ENCODE results near the gene GGT5.
"Not testable (repeated sequence)": the region's sequence is repeated elsewhere in the genome, so short reads cannot be mapped to it uniquely, and the experiment has no call there.

The GGT5 gene

DNA sequence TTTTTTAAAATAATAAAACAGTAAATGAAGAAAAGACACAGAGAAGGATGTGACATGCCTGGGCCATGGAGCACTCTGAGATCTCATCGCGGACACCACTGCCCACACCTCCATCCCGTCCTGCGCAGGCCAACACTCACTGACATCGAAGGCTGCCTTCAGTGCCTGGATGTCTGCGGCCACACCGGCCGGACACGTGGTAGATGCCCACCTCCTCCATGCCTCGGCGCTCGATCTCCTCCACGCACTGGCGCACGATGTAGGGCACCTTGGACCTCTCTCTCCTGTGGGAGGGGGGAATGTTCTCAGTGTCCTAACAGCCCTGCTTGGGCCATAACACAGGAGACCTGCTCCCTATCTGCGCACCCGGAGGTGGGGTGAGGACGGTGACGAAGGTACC is 18.6 kb upstream of the GGT5 start:
- not testable (repeated sequence) for H3K27me3 ChIP-seq (ENCODE audit: control insufficient read depth in 1 of 2, insufficient read depth in 1 of 2, low read length in 2 of 2); DNase-seq; H3K4me1 ChIP-seq (ENCODE audit: control insufficient read depth, insufficient read depth, low read depth, low read length); H3K4me3 ChIP-seq (ENCODE audit: insufficient read depth in 1 of 2, low read depth in 1 of 2, low read length in 2 of 2); H2BK5ac ChIP-seq (ENCODE audit: low read depth, low read length, poor library complexity, severe bottlenecking); H2AFZ ChIP-seq (ENCODE audit: low read depth, low read length); H3K4me2 ChIP-seq (ENCODE audit: low read length, poor library complexity, severe bottlenecking); H3K23ac ChIP-seq (ENCODE audit: low read length in 2 of 2); H2AK5ac ChIP-seq (ENCODE audit: low read length, severe bottlenecking); H3K36me3 ChIP-seq (ENCODE audit: control insufficient read depth in 1 of 2, insufficient read depth in 2 of 2, low read depth in 1 of 2, low read length in 2 of 2); H3K27ac ChIP-seq (ENCODE audit: low read length, poor library complexity, severe bottlenecking); H3K79me1 ChIP-seq (replicated peaks; ENCODE audit: low read length, poor library complexity, severe bottlenecking); H3K9ac ChIP-seq (ENCODE audit: low read length); H2BK15ac ChIP-seq (ENCODE audit: low read depth, poor library complexity, severe bottlenecking); H3K9me3 ChIP-seq (ENCODE audit: control insufficient read depth, low read length)
- H4K91ac ChIP-seq (ENCODE audit: low read length) = peak overlapping the region; percentile 99
- H2BK12ac ChIP-seq (ENCODE audit: low read length in 2 of 2) = peak overlapping the region; percentile 81 to 95
- peak overlapping the region in 1 of 2 experiments; percentile 5 for H3K14ac ChIP-seq (ENCODE audit: low read length in 2 of 2)
- WGBS = 99% methylated on average over 10 of the region's 19 CpGs
- H3K4ac ChIP-seq (ENCODE audit: low read depth in 1 of 2, low read length in 2 of 2) = peak overlapping the region; percentile 12 to 51
- H3K18ac ChIP-seq (ENCODE audit: low read depth in 1 of 2, low read length in 2 of 2) = peak overlapping the region; percentile 59 to 91
- H2BK120ac ChIP-seq (ENCODE audit: low read depth, low read length) = peak overlapping the region; percentile 79
- H4K8ac ChIP-seq (ENCODE audit: low read length) = peak overlapping the region; percentile 88

- H2AFZ ChIP-seq (ENCODE audit: low read depth, low read length); H3K9ac ChIP-seq (ENCODE audit: low read length); H3K4me2 ChIP-seq (ENCODE audit: low read length, poor library complexity, severe bottlenecking); H3K4me3 ChIP-seq (ENCODE audit: insufficient read depth in 1 of 2, low read depth in 1 of 2, low read length in 2 of 2); H3K79me1 ChIP-seq (replicated peaks; ENCODE audit: low read length, poor library complexity, severe bottlenecking); H3K4me1 ChIP-seq (ENCODE audit: control insufficient read depth, insufficient read depth, low read depth, low read length); H3K27me3 ChIP-seq (ENCODE audit: control insufficient read depth in 1 of 2, insufficient read depth in 1 of 2, low read length in 2 of 2); H2BK120ac ChIP-seq (ENCODE audit: low read depth, low read length); H3K9me3 ChIP-seq (ENCODE audit: control insufficient read depth, low read length); H3K23ac ChIP-seq (ENCODE audit: low read length in 2 of 2); H2AK5ac ChIP-seq (ENCODE audit: low read length, severe bottlenecking); H2BK5ac ChIP-seq (ENCODE audit: low read depth, low read length, poor library complexity, severe bottlenecking); H3K36me3 ChIP-seq (ENCODE audit: control insufficient read depth in 1 of 2, insufficient read depth in 2 of 2, low read depth in 1 of 2, low read length in 2 of 2); H2BK15ac ChIP-seq (ENCODE audit: low read depth, poor library complexity, severe bottlenecking); DNase-seq; H3K27ac ChIP-seq (ENCODE audit: low read length, poor library complexity, severe bottlenecking): not testable (repeated sequence)
- Histone ChIP-seq H4K8ac (ENCODE audit: low read length) (peak overlapping the region; percentile 23), H2BK12ac (ENCODE audit: low read length in 2 of 2) (peak overlapping the region; percentile 34 to 98), H4K91ac (ENCODE audit: low read length) (peak overlapping the region; percentile 96), H3K4ac (ENCODE audit: low read depth in 1 of 2, low read length in 2 of 2) (peak overlapping the region; percentile 5 to 82), H3K18ac (ENCODE audit: low read depth in 1 of 2, low read length in 2 of 2) (peak overlapping the region; percentile 75 to 89), H3K14ac (ENCODE audit: low read length in 2 of 2) (peak overlapping the region in 1 of 2 experiments; percentile 30)
- 89% methylated on average over 17 of the region's 18 CpGs for WGBS
These were observed 17.4 kb upstream of the GGT5 start for GRCh38 chr22:24262185-24262749.

DNA sequence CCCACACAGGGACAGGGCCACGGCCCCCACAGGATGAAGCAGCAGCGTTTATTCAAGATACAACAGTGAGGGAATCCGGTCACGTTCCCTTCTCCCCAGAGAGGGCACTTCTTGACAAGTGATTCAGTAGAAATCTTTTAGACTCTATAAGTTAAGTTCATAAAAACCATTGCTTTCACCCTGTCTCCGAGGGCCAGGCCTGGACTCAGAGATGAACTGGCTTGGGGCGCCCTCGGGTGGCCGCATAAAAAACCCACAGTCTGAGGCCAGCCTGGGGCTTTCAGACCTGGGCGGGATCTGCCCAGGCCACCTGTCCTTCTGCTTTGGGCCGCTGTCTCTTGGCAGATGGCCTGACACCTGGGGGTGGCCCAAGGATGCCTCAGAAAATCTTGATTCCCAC is 14.6 kb upstream of the GGT5 start:
- H2BK15ac ChIP-seq (ENCODE audit: low read depth, poor library complexity, severe bottlenecking); H3K4me1 ChIP-seq (ENCODE audit: control insufficient read depth, insufficient read depth, low read depth, low read length); H3K79me1 ChIP-seq (replicated peaks; ENCODE audit: low read length, poor library complexity, severe bottlenecking); H3K27me3 ChIP-seq (ENCODE audit: control insufficient read depth in 1 of 2, insufficient read depth in 1 of 2, low read length in 2 of 2); H2BK12ac ChIP-seq (ENCODE audit: low read length in 2 of 2); H3K27ac ChIP-seq (ENCODE audit: low read length, poor library complexity, severe bottlenecking); H4K8ac ChIP-seq (ENCODE audit: low read length); H3K14ac ChIP-seq (ENCODE audit: low read length in 2 of 2); H3K9ac ChIP-seq (ENCODE audit: low read length); H3K23ac ChIP-seq (ENCODE audit: low read length in 2 of 2); H3K4me2 ChIP-seq (ENCODE audit: low read length, poor library complexity, severe bottlenecking); H3K36me3 ChIP-seq (ENCODE audit: control insufficient read depth in 1 of 2, insufficient read depth in 2 of 2, low read depth in 1 of 2, low read length in 2 of 2); H2BK5ac ChIP-seq (ENCODE audit: low read depth, low read length, poor library complexity, severe bottlenecking); H2AFZ ChIP-seq (ENCODE audit: low read depth, low read length); H3K4ac ChIP-seq (ENCODE audit: low read depth in 1 of 2, low read length in 2 of 2); H3K9me3 ChIP-seq (ENCODE audit: control insufficient read depth, low read length); H4K91ac ChIP-seq (ENCODE audit: low read length); H3K18ac ChIP-seq (ENCODE audit: low read depth in 1 of 2, low read length in 2 of 2); H2AK5ac ChIP-seq (ENCODE audit: low read length, severe bottlenecking); H3K4me3 ChIP-seq (ENCODE audit: insufficient read depth in 1 of 2, low read depth in 1 of 2, low read length in 2 of 2); H2BK120ac ChIP-seq (ENCODE audit: low read depth, low read length): not testable (repeated sequence)
- peak; percentile 88 for DNase-seq
- 0% methylated on average over 4 of the region's 10 CpGs for WGBS

GRCh38 chr22:24256736-24257135 is 11.9 kb upstream of the GGT5 start:
- not testable (repeated sequence) for H3K79me1 ChIP-seq (replicated peaks; ENCODE audit: low read length, poor library complexity, severe bottlenecking); H4K8ac ChIP-seq (ENCODE audit: low read length); H3K9ac ChIP-seq (ENCODE audit: low read length)

More at GRCh38 chr22:24256736-24257135, 11.9 kb upstream of the GGT5 start:
- H2BK5ac ChIP-seq (ENCODE audit: low read depth, low read length, poor library complexity, severe bottlenecking); H3K27ac ChIP-seq (ENCODE audit: low read length, poor library complexity, severe bottlenecking); H3K23ac ChIP-seq (ENCODE audit: low read length in 2 of 2); H4K91ac ChIP-seq (ENCODE audit: low read length); H2AFZ ChIP-seq (ENCODE audit: low read depth, low read length); H3K14ac ChIP-seq (ENCODE audit: low read length in 2 of 2); DNase-seq; H2AK5ac ChIP-seq (ENCODE audit: low read length, severe bottlenecking); H2BK120ac ChIP-seq (ENCODE audit: low read depth, low read length); H3K4me2 ChIP-seq (ENCODE audit: low read length, poor library complexity, severe bottlenecking); H3K4me1 ChIP-seq (ENCODE audit: control insufficient read depth, insufficient read depth, low read depth, low read length); H3K4me3 ChIP-seq (ENCODE audit: insufficient read depth in 1 of 2, low read depth in 1 of 2, low read length in 2 of 2); H3K4ac ChIP-seq (ENCODE audit: low read depth in 1 of 2, low read length in 2 of 2); H3K27me3 ChIP-seq (ENCODE audit: control insufficient read depth in 1 of 2, insufficient read depth in 1 of 2, low read length in 2 of 2); H3K36me3 ChIP-seq (ENCODE audit: control insufficient read depth in 1 of 2, insufficient read depth in 2 of 2, low read depth in 1 of 2, low read length in 2 of 2); H2BK12ac ChIP-seq (ENCODE audit: low read length in 2 of 2); H2BK15ac ChIP-seq (ENCODE audit: low read depth, poor library complexity, severe bottlenecking); H3K9me3 ChIP-seq (ENCODE audit: control insufficient read depth, low read length): not testable (repeated sequence)
- H3K18ac ChIP-seq (ENCODE audit: low read depth in 1 of 2, low read length in 2 of 2) = peak overlapping the region in 1 of 2 experiments; percentile 2
- 96% methylated on average over 3 of the region's 7 CpGs for WGBS
